Neural crest cell (in vitro differentiated cells): Measurements from ENCODE around the gene UQCRHL. TPM values are rescaled to one million over a fixed set of nuclear protein-coding genes. Genes with fewer than 3 reads are reported as not detected.

ENCODE experiments used
- DNase-seq: peaks from one replicate; pipeline ENCODE4 v3.0.0; 2021; ENCODE audit warnings: low read depth, mixed read lengths, low spot score
- H3K27ac Mint-ChIP-seq: one replicate; pipeline ENCODE4 v1.8.0; 2021; ENCODE audit warnings: mild to moderate bottlenecking, mixed read lengths; ENCODE audit not compliant: unreplicated experiment
- H3K27me3 Mint-ChIP-seq: 2 replicates; pipeline ENCODE4 v1.8.0; 2021; ENCODE audit warnings: low read depth, mild to moderate bottlenecking, mixed read lengths
- H3K36me3 Mint-ChIP-seq: 2 replicates; pipeline ENCODE4 v1.8.0; 2021; ENCODE audit warnings: low read depth, mild to moderate bottlenecking, mixed read lengths
- H3K4me1 Mint-ChIP-seq: 2 replicates; pipeline ENCODE4 v1.8.0; 2021; ENCODE audit warnings: mixed read lengths
- H3K4me3 Mint-ChIP-seq: one replicate; pipeline ENCODE4 v1.8.0; 2021; ENCODE audit warnings: mild to moderate bottlenecking, mixed read lengths
- H3K9me3 Mint-ChIP-seq: 2 replicates; pipeline ENCODE4 v1.8.0; 2021; ENCODE audit warnings: mixed read lengths
- total RNA-seq: library from RNA; stranded (reverse); gene quantifications from 2 replicates; pipeline ENCODE4 v1.2.1, GENCODE V29; 2021
- TF ChIP-seq, protein P1 (sequence below): fragments of 200-600 bp; sonication (generic); conservative IDR thresholded peaks from 2 replicates; pipeline ENCODE4 v1.5.0; 2021; ENCODE audit warnings: antibody characterized with exemption, mild to moderate bottlenecking

UQCRHL gene
- total RNA-seq, 1 donor from 2014 or later, result 2.7 TPM

DNA sequence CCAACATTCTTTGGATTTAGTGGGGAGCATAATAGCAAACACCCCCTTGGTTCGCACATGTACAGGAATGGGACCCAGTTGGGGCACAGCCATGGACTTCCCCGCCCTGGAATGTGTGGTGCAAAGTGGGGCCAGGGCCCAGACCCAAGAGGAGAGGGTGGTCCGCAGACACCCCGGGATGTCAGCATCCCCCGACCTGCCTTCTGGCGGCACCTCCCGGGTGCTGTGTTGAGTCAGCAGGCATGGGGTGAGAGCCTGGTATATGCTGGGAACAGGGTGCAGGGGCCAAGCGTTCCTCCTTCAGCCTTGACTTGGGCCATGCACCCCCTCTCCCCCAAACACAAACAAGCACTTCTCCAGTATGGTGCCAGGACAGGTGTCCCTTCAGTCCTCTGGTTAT lies 21.8 kb downstream of the UQCRHL start:
- TF ChIP-seq, protein P1, sequence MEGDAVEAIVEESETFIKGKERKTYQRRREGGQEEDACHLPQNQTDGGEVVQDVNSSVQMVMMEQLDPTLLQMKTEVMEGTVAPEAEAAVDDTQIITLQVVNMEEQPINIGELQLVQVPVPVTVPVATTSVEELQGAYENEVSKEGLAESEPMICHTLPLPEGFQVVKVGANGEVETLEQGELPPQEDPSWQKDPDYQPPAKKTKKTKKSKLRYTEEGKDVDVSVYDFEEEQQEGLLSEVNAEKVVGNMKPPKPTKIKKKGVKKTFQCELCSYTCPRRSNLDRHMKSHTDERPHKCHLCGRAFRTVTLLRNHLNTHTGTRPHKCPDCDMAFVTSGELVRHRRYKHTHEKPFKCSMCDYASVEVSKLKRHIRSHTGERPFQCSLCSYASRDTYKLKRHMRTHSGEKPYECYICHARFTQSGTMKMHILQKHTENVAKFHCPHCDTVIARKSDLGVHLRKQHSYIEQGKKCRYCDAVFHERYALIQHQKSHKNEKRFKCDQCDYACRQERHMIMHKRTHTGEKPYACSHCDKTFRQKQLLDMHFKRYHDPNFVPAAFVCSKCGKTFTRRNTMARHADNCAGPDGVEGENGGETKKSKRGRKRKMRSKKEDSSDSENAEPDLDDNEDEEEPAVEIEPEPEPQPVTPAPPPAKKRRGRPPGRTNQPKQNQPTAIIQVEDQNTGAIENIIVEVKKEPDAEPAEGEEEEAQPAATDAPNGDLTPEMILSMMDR, result no peak
- H3K36me3 Mint-ChIP-seq, result no peaks in the 10 kb centered on the region
- no peak overlapping the region for H3K27ac Mint-ChIP-seq
- H3K9me3 Mint-ChIP-seq, result no peaks in the 10 kb centered on the region
- H3K4me3 Mint-ChIP-seq, result no peak overlapping the region
- no peaks in the 10 kb centered on the region for H3K4me1 Mint-ChIP-seq
- H3K27me3 Mint-ChIP-seq, result peaks cover under 1% of the 10 kb centered on the region
- no peak for DNase-seq

DNA sequence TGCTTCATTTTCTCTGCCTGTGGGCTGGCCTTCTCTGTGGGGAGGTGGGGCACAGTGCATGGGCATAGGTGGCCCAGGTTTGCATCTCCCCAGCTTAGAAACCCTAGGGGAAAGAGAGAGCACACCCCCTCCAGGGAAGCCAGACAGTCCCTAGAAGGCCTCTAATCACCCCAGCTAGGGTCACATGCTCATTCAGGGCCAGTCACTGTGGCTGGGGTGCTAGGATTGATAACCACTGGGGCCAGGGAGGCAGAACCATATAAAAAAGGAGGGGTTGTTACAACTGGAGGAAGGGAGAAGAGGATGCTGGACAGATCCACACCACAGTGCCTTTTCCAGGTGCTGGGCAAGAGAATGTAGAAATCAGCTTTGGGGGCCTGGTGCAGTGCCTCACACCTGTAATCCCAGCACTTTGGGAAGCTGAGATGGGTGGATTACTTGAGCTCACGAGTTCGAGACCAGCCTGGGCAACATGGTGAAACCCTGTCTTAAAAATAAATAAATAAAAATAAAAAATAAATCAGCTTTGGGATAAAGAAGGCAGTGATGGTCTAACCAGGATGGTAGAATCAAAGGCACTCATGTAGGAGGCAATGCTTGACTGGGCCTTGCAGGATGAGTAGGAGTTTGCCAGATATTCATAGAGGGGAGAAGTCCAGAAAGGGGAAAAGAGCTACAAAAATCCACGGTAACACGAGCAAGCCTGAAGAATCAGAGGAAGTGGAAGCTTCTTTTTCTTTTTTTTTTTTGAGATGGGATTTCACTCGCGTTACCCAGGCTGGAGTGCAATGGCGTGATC lies 29.3 kb downstream of the UQCRHL start:
- no peak overlapping the region for H3K4me3 Mint-ChIP-seq

DNA sequence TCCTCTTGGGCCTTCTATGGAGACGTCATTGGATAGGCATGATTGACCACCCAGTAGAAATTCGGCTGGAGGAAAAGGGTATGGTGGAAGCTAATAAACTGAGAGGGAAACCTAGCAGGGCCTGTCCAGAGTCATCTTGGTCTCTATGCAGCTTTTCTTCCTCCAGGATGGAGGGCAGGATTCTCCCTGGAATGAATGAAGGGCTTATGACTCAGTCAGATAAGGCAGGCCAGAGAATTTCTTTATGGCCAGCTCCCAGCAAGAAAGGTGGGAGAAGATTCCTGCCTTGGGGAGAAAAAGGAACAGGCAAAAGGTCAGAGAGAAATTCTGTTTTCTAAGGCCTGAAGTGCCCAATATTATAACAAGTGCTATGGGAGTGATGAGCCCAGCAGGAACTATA lies 31.7 kb downstream of the UQCRHL start:
- Mint-ChIP-seq H3K9me3 (no peaks in the 10 kb centered on the region), H3K36me3 (peaks cover 5% of the 10 kb centered on the region)

More for the DNA sequence above, 29.3 kb downstream of the UQCRHL start:
- Mint-ChIP-seq H3K4me1 (no peaks in the 10 kb centered on the region), H3K27ac (no peak overlapping the region), H3K9me3 (no peaks in the 10 kb centered on the region), H3K36me3 (peaks cover 5% of the 10 kb centered on the region), H3K27me3 (no peaks in the 10 kb centered on the region)
- TF ChIP-seq, protein P1, result no peak
- no peak for DNase-seq

DNA sequence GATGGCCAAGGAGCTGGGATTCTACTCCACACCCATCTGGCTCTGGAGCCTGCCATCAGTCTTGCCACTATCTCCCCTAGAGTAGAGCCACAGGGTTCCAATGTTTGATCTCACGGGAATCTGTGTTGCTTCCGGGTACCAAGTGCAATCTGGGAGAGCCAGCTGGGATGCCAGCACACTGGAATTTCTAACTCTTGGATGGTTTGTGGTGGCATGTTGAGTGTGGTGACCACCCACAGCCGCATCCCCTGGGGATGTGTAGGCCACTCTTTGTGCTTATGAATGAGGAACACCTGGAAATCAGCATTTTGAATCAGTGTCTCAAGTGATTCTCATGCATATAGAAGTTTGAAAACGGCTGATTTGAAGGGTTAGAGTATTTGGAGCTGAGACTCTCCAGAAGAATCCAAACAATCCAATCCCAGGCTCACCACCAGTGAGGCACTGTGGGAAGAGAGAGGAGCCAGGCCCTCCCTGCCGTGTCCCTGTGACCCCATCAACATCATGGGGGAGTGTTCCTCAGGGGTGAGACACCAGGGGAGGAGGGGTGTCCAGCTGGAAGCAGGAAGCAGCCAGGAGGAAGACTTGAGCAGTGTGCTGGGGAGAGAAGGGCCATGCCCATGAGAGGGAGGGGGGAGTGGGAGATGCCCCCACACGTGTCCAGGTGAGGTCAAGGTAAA lies 35.5 kb downstream of the UQCRHL start:
- Mint-ChIP-seq H3K4me1 (no peaks in the 10 kb centered on the region), H3K36me3 (peaks cover 2% of the 10 kb centered on the region), H3K27ac (no peak overlapping the region), H3K4me3 (no peak overlapping the region), H3K27me3 (no peaks in the 10 kb centered on the region), H3K9me3 (no peaks in the 10 kb centered on the region)
- DNase-seq, result no peak
- TF ChIP-seq, protein P1, result no peak

More for the DNA sequence above, 31.7 kb downstream of the UQCRHL start:
- no peak for DNase-seq
- H3K27me3 Mint-ChIP-seq, result no peaks in the 10 kb centered on the region
- H3K4me1 Mint-ChIP-seq, result no peaks in the 10 kb centered on the region
- no peak overlapping the region for H3K27ac Mint-ChIP-seq
- no peak overlapping the region for H3K4me3 Mint-ChIP-seq
- TF ChIP-seq, protein P1, result no peak

DNA sequence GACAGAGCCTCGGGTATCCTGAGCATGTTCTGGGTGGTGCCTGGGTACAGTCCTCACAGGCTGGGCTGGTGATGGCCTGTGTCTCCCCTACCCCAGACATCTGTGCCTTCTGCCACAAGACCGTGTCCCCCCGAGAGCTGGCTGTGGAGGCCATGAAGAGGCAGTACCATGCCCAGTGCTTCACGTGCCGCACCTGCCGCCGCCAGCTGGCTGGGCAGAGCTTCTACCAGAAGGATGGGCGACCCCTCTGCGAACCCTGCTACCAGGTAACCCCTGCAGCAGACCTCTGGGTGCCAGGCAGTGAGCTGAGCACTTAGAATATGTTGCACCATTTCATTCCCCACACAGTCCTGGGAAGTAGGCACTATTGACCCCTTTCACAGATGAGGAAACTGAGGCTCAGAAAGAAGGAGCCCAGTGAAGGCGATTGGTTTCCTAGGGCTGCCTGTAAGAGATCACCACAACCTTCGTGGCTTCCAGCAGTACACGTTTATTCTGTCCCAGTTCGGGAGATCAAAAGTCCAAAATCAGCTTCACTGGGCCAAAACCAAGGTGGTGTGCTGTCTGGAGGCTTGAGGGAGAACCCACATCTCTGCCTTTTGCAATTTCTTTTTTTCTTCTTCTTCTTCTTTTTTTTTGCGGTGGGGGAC lies 37.0 kb downstream of the UQCRHL start:
- Mint-ChIP-seq H3K36me3 (peaks cover 2% of the 10 kb centered on the region), H3K4me3 (no peak overlapping the region), H3K27me3 (no peaks in the 10 kb centered on the region), H3K27ac (no peak overlapping the region), H3K4me1 (no peaks in the 10 kb centered on the region), H3K9me3 (no peaks in the 10 kb centered on the region)
- DNase-seq, result no peak
- TF ChIP-seq, protein P1, result no peak
